B cell (primary cell): ENCODE data around the gene ATPAF1. TPM values are rescaled to one million over a fixed set of nuclear protein-coding genes. Genes with fewer than 3 reads are reported as not detected.

Experiments
- ATAC-seq: fragments of 200-7000 bp; cut with Tn5 transposase; one replicate; pipeline ENCODE4 v1.10.0; 2021; ENCODE audit warnings: low read depth, mild to moderate bottlenecking, moderate number of reproducible peaks, moderate library complexity
- CTCF ChIA-PET: fragments of 350-600 bp; sonication (Branson Sonifier 250); formaldehyde crosslinking; loops from one replicate; lab custom pipeline; 2021; ENCODE audit warnings: antibody characterized with exemption, inconsistent platforms; lab: Charles Lee
- POLR2A ChIA-PET: fragments of 350-600 bp; sonication (Branson Sonifier 250); formaldehyde crosslinking; loops from one replicate; lab custom pipeline; 2021; ENCODE audit warnings: antibody characterized with exemption; lab: Charles Lee
- DNase-seq: peaks from one replicate; pipeline ENCODE4 v3.0.0; 2013
- H2AFZ ChIP-seq: 2 replicates; pipeline ENCODE4 v1.6.1; 2012; ENCODE audit warnings: mild to moderate bottlenecking, low read depth, low read length; ENCODE audit not compliant: insufficient read depth, poor library complexity, severe bottlenecking
- H3K27ac ChIP-seq, 2 donors: 1 replicate in 1 of 2; 2 replicates in 1 of 2; pipeline ENCODE4 v1.5.1; 2012 to 2013; ENCODE audit warnings: low read length in 2 of 2, mild to moderate bottlenecking in 2 of 2, moderate library complexity in 1 of 2
- H3K27me3 ChIP-seq, 4 experiments: fragments of 200-600 bp in 1 of 4; sonication (generic) in 1 of 4; replicated peaks in 1 of 4; 1 replicate in 2 of 4; 2 replicates in 2 of 4; pipeline versions ENCODE4 v1.6.1 to v1.7.0; 2013 to 2016; ENCODE audit warnings: low read length in 3 of 4, mild to moderate bottlenecking in 2 of 4, mixed read lengths in 1 of 4, moderate library complexity in 1 of 4; ENCODE audit not compliant: insufficient read depth in 4 of 4, control insufficient read depth in 3 of 4; ENCODE audit errors: control extremely low read depth in 1 of 4
- H3K36me3 ChIP-seq, 2 experiments: replicated peaks in 1 of 2; 1 replicate in 1 of 2; 2 replicates in 1 of 2; pipeline versions ENCODE4 v1.6.1 to v1.7.1; 2013; ENCODE audit warnings: low read length in 1 of 2; ENCODE audit not compliant: insufficient read depth in 2 of 2, control insufficient read depth in 1 of 2; ENCODE audit errors: control extremely low read depth in 1 of 2, extremely low read depth in 1 of 2
- H3K4me1 ChIP-seq, 2 donors: fragments of 200-600 bp in 1 of 2; sonication (generic) in 1 of 2; 1 replicate in 1 of 2; 2 replicates in 1 of 2; pipeline versions ENCODE4 v1.5.1 to v1.6.1; 2013 to 2017; ENCODE audit warnings: low read length in 2 of 2; ENCODE audit not compliant: control insufficient read depth in 2 of 2, insufficient read depth in 2 of 2
- H3K4me2 ChIP-seq: replicated peaks from 2 replicates; pipeline ENCODE3; 2012; ENCODE audit warnings: mild to moderate bottlenecking, low read depth, low read length; ENCODE audit not compliant: poor library complexity, severe bottlenecking
- H3K4me3 ChIP-seq, 5 experiments: fragments of 200-600 bp in 1 of 5; sonication (generic) in 1 of 5; 1 replicate in 3 of 5; 2 replicates in 2 of 5; pipeline versions ENCODE4 v1.5.1 to v1.7.0; 2011 to 2016; ENCODE audit warnings: low read length in 4 of 5, mild to moderate bottlenecking in 4 of 5, low read depth in 2 of 5, control low read depth in 1 of 5, moderate library complexity in 1 of 5; ENCODE audit not compliant: insufficient read depth in 1 of 5; ENCODE audit errors: control extremely low read depth in 1 of 5, extremely low read depth in 1 of 5
- H3K79me2 ChIP-seq: fragments of 200-600 bp; sonication (generic); one replicate; pipeline ENCODE4 v1.6.0; 2016; ENCODE audit warnings: low read length; ENCODE audit not compliant: control insufficient read depth, insufficient read depth
- H3K9ac ChIP-seq: fragments of 200-600 bp; sonication (generic); 2 replicates; pipeline ENCODE4 v1.6.1; 2017; ENCODE audit warnings: mild to moderate bottlenecking, low read length, moderate library complexity
- H3K9me3 ChIP-seq, 3 donors: one replicate each; pipeline versions ENCODE4 v1.6.1 to v1.7.1; 2013; ENCODE audit warnings: low read length in 2 of 3; ENCODE audit not compliant: control insufficient read depth in 2 of 3, insufficient read depth in 1 of 3; ENCODE audit errors: control extremely low read depth in 1 of 3
- H4K20me1 ChIP-seq: 2 replicates; pipeline ENCODE4 v1.6.0; 2012; ENCODE audit warnings: mild to moderate bottlenecking, low read length; ENCODE audit not compliant: insufficient read depth, control insufficient read depth, poor library complexity, severe bottlenecking
- H3K27ac Mint-ChIP-seq: one replicate; pipeline ENCODE4 v1.8.0; 2021; ENCODE audit warnings: mixed read lengths
- H3K27me3 Mint-ChIP-seq: one replicate; pipeline ENCODE4 v1.8.0; 2021; ENCODE audit warnings: mixed read lengths
- H3K4me1 Mint-ChIP-seq: one replicate; pipeline ENCODE4 v1.8.0; 2021; ENCODE audit warnings: mixed read lengths
- H3K4me3 Mint-ChIP-seq: one replicate; pipeline ENCODE4 v1.8.0; 2021; ENCODE audit warnings: mixed read lengths
- H3K9me3 Mint-ChIP-seq: one replicate; pipeline ENCODE4 v1.8.0; 2022; ENCODE audit warnings: mixed read lengths; ENCODE audit not compliant: insufficient read depth
- CTCF ChIP-seq: fragments of 200-600 bp; IDR thresholded peaks from one replicate; pipeline ENCODE4 v1.8.0; 2022; ENCODE audit warnings: antibody characterized with exemption, mild to moderate bottlenecking
- EZH2 ChIP-seq: IDR thresholded peaks from 2 replicates; pipeline ENCODE4 v1.6.1; 2012; ENCODE audit warnings: borderline replicate concordance, low read depth, mild to moderate bottlenecking, moderate library complexity, low read length; ENCODE audit not compliant: insufficient read depth, poor library complexity, severe bottlenecking
- WGBS: methylation state at CpG from one replicate; pipeline ENCODE4 v1.1.5; 2013; ENCODE audit warnings: missing lambda C conversion rate; ENCODE audit not compliant: insufficient coverage; 5-methylcytosine and 5-hydroxymethylcytosine counted together
- intact Hi-C: fragments of 100-400 bp; cut with micrococcal nuclease; formaldehyde crosslinking; loops from one replicate; pipeline ENCODE4 v1.10.0; 2022
- polyA plus RNA-seq: library from polyadenylated mRNA; depleted of rRNA; stranded (reverse); fragments of >200 nt; gene quantifications from 2 replicates; pipeline ENCODE4 v1.2.3, GENCODE V29; 2012
- total RNA-seq, 2 donors: library from RNA; stranded (reverse); fragments of 120-200 nt in 1 of 2; gene quantifications; 1 replicate in 1 of 2; 2 replicates in 1 of 2; pipeline versions ENCODE4 v1.2.3 to v1.2.4, GENCODE V29; 2013 to 2022

Gene ATPAF1
- total and polyA plus RNA-seq, 2 donors (not counting 1 experiment from before 2014, with no cell fraction given), result 18.3 to 22.0 TPM

- no peak overlapping the region for H3K27ac Mint-ChIP-seq
- DNase-seq, result no peak
- peaks cover 19% of the 10 kb centered on the region for H4K20me1 ChIP-seq
Observed at GRCh38 chr1:46692811-46693770, 24.9 kb upstream of the ATPAF1 start.

More at GRCh38 chr1:46692811-46693770, 24.9 kb upstream of the ATPAF1 start:
- Histone ChIP-seq H3K4me2 (no peak overlapping the region), H3K27ac (no peak overlapping the region), H3K4me3 (no peak overlapping the region), H3K79me2 (peaks cover 8% of the 10 kb centered on the region), H3K9ac (no peak overlapping the region), H3K27me3 (no peaks in the 10 kb centered on the region), H3K4me1 (no peaks in the 10 kb centered on the region), H3K9me3 (peaks cover 0 to 1% (median 0%) of the 10 kb centered on the region in 3 donors), H3K36me3 (peaks cover 7 to 83% of the 10 kb centered on the region in 2 experiments), H2AFZ (no peak overlapping the region)
- no peak for ATAC-seq
- no peak for TF ChIP-seq EZH2
- TF ChIP-seq CTCF, result no peak
- ChIA-PET CTCF (interaction anchor here (1.1 kb wide), 1 partner anchor 15 kb away, joined by 3 read pairs; no protein-coding TSS in a partner anchor), POLR2A (no interaction called here)
- 93% methylated on average over 2 of the region's 3 CpGs for WGBS
- no peaks in the 10 kb centered on the region for H3K27me3 Mint-ChIP-seq
- no peak overlapping the region for H3K4me3 Mint-ChIP-seq
- intact Hi-C loops, result no loop called here
- no peaks in the 10 kb centered on the region for H3K9me3 Mint-ChIP-seq
- no peaks in the 10 kb centered on the region for H3K4me1 Mint-ChIP-seq
